Astrocyte of the spinal cord (primary cell): ENCODE results near the gene SLC5A1.

ENCODE experiments used
- DNase-seq: peaks from one replicate; pipeline ENCODE4 v3.0.0; 2011; ENCODE audit warnings: low read depth, low spot score
- H3K4me3 ChIP-seq: 2 replicates; pipeline ENCODE4 v1.5.1; 2011; ENCODE audit warnings: low read depth, mild to moderate bottlenecking, low read length, moderate library complexity
- CTCF ChIP-seq: IDR thresholded peaks from 2 replicates; pipeline ENCODE4 v1.5.1; 2012; ENCODE audit warnings: low read depth, mild to moderate bottlenecking, low read length, inconsistent platforms
- in situ Hi-C: cut with HindIII; loops from 2 replicates; pipeline ENCODE4 v1.10.0; 2017; ENCODE audit warnings: low sequenced_read_pairs

Gene SLC5A1

GRCh38 chr22:32013200-32013599 lies 29.9 kb upstream of the SLC5A1 start:
- in situ Hi-C loops = no loop called here

GRCh38 chr22:32016081-32016480 lies 27.0 kb upstream of the SLC5A1 start:
- in situ Hi-C loops = no loop called here
- H3K4me3 ChIP-seq = no peak overlapping the region
- DNase-seq = no peak
- TF ChIP-seq CTCF = no peak

More at GRCh38 chr22:32013200-32013599, 29.9 kb upstream of the SLC5A1 start:
- DNase-seq = no peak
- H3K4me3 ChIP-seq = no peak overlapping the region
- TF ChIP-seq CTCF = no peak

GRCh38 chr22:32018056-32018455 lies 25.0 kb upstream of the SLC5A1 start:
- DNase-seq = peak; percentile 74
- no peak overlapping the region for H3K4me3 ChIP-seq
- no peak for TF ChIP-seq CTCF
- in situ Hi-C loops = no loop called here

GRCh38 chr22:32020117-32020516 lies 22.9 kb upstream of the SLC5A1 start:
- no peak for TF ChIP-seq CTCF
- in situ Hi-C loops = no loop called here
- DNase-seq = peak; percentile 82
- H3K4me3 ChIP-seq = no peak overlapping the region

- in situ Hi-C loops = no loop called here
- no peak for TF ChIP-seq CTCF
- no peak overlapping the region for H3K4me3 ChIP-seq
- no peak for DNase-seq
These were observed 21.3 kb upstream of the SLC5A1 start for GRCh38 chr22:32021716-32022115.

- DNase-seq = no peak
- no peak for TF ChIP-seq CTCF
- in situ Hi-C loops = no loop called here
- H3K4me3 ChIP-seq = no peak overlapping the region
These were observed 19.7 kb upstream of the SLC5A1 start for GRCh38 chr22:32023251-32023827.

GRCh38 chr22:32024796-32025195 lies 18.3 kb upstream of the SLC5A1 start:
- no peak for DNase-seq
- TF ChIP-seq CTCF = no peak
- in situ Hi-C loops = no loop called here
- no peak overlapping the region for H3K4me3 ChIP-seq
